ENCODE data around the gene PDGFB. TPM values are rescaled to one million over a fixed set of nuclear protein-coding genes. Genes with fewer than 3 reads are reported as not detected.
A peak's percentile ranks its signal among the peaks of the same experiment; 100 is the strongest.

PDGFB gene
- total and polyA plus RNA-seq, 11 donors = 9.0 to 43.7 (median 21.3) TPM

DNA sequence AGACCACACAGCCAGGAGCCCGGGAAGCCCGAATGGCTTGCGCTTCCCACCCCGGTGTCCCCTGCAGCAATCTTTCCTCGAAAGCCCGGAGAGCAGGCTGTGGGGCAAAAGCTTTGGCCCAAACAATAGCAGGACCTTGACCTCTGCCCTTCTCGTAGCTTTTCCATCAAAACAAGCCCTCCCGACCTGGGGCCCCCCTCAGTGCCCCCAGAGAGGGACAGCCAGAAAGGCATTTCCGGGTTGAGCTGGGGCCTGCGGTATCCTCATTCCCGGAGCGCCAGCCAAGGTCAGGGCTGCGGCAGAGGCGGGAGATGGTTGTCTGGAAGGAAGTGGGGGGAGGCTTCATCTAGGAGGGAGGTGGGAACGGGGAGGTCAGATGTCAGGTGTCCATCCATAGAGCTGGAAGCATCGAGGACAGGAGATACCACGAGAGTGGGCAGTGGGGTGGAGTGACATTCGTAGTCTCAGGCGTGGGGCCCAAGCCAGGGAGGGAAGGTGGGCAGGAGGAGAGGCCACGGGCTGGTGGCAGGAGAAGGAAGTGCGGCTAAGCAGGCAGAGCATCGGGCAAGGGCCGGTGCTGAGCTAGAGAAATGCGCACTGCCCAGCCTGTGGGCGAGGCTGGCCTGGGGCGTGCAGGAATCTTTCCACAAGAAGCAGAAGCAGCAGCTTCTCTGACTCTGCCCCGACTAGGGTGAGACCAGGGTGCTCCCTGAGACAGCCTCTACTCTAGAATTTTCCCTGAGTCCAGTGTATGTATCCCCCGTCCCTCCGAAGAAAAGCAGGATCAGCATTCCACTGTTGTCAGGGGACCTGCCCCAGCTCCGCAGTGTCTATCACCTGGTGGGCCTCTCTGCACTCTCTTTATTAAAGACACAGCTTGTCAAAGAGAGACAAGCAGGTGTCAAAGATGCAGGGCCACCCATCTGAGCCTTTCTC lies 14.3 kb downstream of the PDGFB start:
- H3K9me3 ChIP-seq = no peaks in the 10 kb centered on the region
- peak in 2 of 5 donors; percentile 40 to 54 for DNase-seq
- peaks cover 0 to 32% (median 0%) of the 10 kb centered on the region in 9 donors for H3K27me3 ChIP-seq
- TF ChIP-seq, protein P1, sequence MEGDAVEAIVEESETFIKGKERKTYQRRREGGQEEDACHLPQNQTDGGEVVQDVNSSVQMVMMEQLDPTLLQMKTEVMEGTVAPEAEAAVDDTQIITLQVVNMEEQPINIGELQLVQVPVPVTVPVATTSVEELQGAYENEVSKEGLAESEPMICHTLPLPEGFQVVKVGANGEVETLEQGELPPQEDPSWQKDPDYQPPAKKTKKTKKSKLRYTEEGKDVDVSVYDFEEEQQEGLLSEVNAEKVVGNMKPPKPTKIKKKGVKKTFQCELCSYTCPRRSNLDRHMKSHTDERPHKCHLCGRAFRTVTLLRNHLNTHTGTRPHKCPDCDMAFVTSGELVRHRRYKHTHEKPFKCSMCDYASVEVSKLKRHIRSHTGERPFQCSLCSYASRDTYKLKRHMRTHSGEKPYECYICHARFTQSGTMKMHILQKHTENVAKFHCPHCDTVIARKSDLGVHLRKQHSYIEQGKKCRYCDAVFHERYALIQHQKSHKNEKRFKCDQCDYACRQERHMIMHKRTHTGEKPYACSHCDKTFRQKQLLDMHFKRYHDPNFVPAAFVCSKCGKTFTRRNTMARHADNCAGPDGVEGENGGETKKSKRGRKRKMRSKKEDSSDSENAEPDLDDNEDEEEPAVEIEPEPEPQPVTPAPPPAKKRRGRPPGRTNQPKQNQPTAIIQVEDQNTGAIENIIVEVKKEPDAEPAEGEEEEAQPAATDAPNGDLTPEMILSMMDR (IDR thresholded peaks at IDR 0.05) = no peak
- TF ChIP-seq POLR2A (IDR thresholded peaks at IDR 0.05) = no peak
- no peak for ATAC-seq
- no peak overlapping the region for H3K4me3 ChIP-seq
- H3K36me3 ChIP-seq = peaks cover 0 to 77% (median 53%) of the 10 kb centered on the region in 9 donors
- peak overlapping the region in 11 of 12 donors; percentile 7 to 64 (median 42) for H3K27ac ChIP-seq
- intact Hi-C loops (cut with DNase I) = loop anchor here in 9 of 10 donors (5.0 to 10.0 kb wide), 8 partner anchors 43 to 294 kb away; partner anchors contain the start of gene ATF4 (in 2 of the 9)
- WGBS, 4 donors = 45 to 60% (median 51%) methylated on average over 29 to 30 of the region's 30 CpGs
- H3K4me1 ChIP-seq = peaks cover 18 to 56% (median 42%) of the 10 kb centered on the region in 12 donors

DNA sequence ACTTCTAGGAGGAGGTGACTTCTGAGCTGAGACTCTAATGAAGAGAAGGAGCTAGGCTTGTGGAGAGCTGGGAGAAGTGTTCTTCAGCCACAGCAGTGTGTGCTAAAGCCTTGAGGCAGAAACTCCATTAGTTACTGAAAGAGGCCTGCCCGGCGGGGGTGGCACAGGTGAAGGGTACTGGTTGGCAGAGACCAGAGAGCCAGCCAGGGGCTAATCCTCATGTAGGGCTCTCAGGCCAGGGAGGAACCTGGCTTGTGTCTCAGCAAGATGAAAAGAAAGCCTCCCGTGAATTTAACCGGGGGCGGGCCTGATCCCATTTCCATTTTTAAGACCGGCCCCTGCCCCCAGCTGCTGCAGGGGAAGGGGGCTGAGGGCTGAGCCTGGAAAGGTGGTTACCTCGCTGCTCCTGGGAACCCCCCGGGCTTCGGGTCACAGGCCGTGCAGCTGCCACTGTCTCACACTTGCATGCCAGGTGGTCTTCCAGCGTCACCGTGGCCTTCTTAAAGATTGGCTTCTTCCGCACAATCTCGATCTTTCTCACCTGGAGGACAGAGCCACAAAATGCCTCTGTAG lies 15.0 kb downstream of the PDGFB start:
- ATAC-seq (no peak), DNase-seq (no peak)
- H3K4me3 ChIP-seq = no peak overlapping the region
- WGBS, 4 donors = 75 to 89% (median 77%) methylated on average over 7 to 14 of the region's 14 CpGs
- peaks cover 12 to 49% (median 34%) of the 10 kb centered on the region in 12 donors for H3K4me1 ChIP-seq
- peaks cover 0 to 84% (median 60%) of the 10 kb centered on the region in 9 donors for H3K36me3 ChIP-seq
- no peaks in the 10 kb centered on the region for H3K9me3 ChIP-seq
- peak overlapping the region in 8 of 12 donors; percentile 3 to 64 (median 40) for H3K27ac ChIP-seq
- intact Hi-C loops (cut with DNase I) = loop anchor here in 9 of 10 donors (5.0 to 10.0 kb wide), 8 partner anchors 42 to 295 kb away; partner anchors contain the start of gene ATF4 (in 2 of the 9)
- TF ChIP-seq, protein P1 (IDR thresholded peaks at IDR 0.05) = no peak
- TF ChIP-seq POLR2A (IDR thresholded peaks at IDR 0.05) = no peak
- H3K27me3 ChIP-seq = peaks cover 0 to 24% (median 0%) of the 10 kb centered on the region in 9 donors

DNA sequence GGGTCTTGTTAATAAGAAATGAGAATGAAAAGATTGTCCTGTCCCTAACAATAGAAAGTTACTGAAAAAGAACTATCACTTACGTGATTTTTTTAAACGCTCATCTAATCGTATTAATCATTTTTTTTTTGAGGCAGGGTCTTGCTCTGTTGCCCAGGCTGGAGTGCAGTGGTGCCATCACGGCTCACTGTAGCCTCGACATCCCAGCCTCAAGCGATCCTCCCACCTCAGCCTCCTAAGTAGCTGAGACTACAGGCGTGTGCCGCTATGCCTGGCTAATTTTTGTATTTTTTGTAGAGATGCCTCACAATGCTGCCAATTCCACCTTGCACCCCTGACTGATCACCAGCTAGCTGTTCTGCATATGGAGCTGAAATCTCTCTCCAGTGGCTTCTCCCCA lies 15.7 kb downstream of the PDGFB start:
- no peak for ATAC-seq
- TF ChIP-seq, protein P1 (IDR thresholded peaks at IDR 0.05) = no peak
- no peak for TF ChIP-seq POLR2A (IDR thresholded peaks at IDR 0.05)
- Histone ChIP-seq H3K27me3 (peaks cover 0 to 17% (median 0%) of the 10 kb centered on the region in 9 donors), H3K4me1 (peaks cover 5 to 42% (median 27%) of the 10 kb centered on the region in 12 donors), H3K27ac (peak overlapping the region in 1 of 12 donors; percentile 42), H3K36me3 (peaks cover 0 to 91% (median 67%) of the 10 kb centered on the region in 9 donors), H3K4me3 (no peak overlapping the region), H3K9me3 (no peaks in the 10 kb centered on the region)
- intact Hi-C loops (cut with DNase I) = no loop called here
- DNase-seq = no peak
- 91 to 94% (median 92%) methylated on average over 8 of the region's 8 CpGs for WGBS, 4 donors
